Pons (tissue), 1 donor: ENCODE results near the gene SIGLEC5.
A peak's percentile ranks its signal among the peaks of the same experiment; 100 is the strongest.

ENCODE experiments used
- DNase-seq: peaks from one replicate; pipeline ENCODE4 v3.0.0-alpha.2; 2016; ENCODE audit warnings: low spot score

The SIGLEC5 gene

GRCh38 chr19:51628153-51628939 lies 1.9 kb downstream of the SIGLEC5 start:
- no peak for DNase-seq

- DNase-seq = no peak
These were observed 2.6 kb downstream of the SIGLEC5 start for GRCh38 chr19:51627491-51628138.

GRCh38 chr19:51626675-51627074 lies 3.5 kb downstream of the SIGLEC5 start:
- no peak for DNase-seq

- peak; percentile 2 for DNase-seq
These were observed 9.0 kb downstream of the SIGLEC5 start for GRCh38 chr19:51621178-51621577.

- DNase-seq = no peak
These were observed 14.2 kb downstream of the SIGLEC5 start for GRCh38 chr19:51615991-51616390.

- DNase-seq = no peak
These were observed 15.4 kb downstream of the SIGLEC5 start for GRCh38 chr19:51614789-51615188.

GRCh38 chr19:51610576-51610975 lies 19.6 kb downstream of the SIGLEC5 start:
- DNase-seq = no peak

- DNase-seq = peak; percentile 41
These were observed 22.2 kb downstream of the SIGLEC5 start for GRCh38 chr19:51607920-51608562.

GRCh38 chr19:51607077-51607476 lies 23.1 kb downstream of the SIGLEC5 start:
- DNase-seq = no peak

- no peak for DNase-seq
These were observed 27.9 kb downstream of the SIGLEC5 start for GRCh38 chr19:51602189-51602854.

GRCh38 chr19:51600940-51601580 lies 29.1 kb downstream of the SIGLEC5 start:
- DNase-seq = no peak

- no peak for DNase-seq
These were observed 31.1 kb downstream of the SIGLEC5 start for GRCh38 chr19:51599084-51599483.

- no peak for DNase-seq
These were observed 31.9 kb downstream of the SIGLEC5 start for GRCh38 chr19:51598159-51598915.

- no peak for DNase-seq
These were observed 34.7 kb downstream of the SIGLEC5 start for GRCh38 chr19:51595190-51596175.

GRCh38 chr19:51594774-51595109 lies 35.5 kb downstream of the SIGLEC5 start:
- no peak for DNase-seq

- DNase-seq = peak; percentile 98
These were observed 36.0 kb downstream of the SIGLEC5 start for GRCh38 chr19:51593969-51594773.

GRCh38 chr19:51593138-51593890 lies 36.9 kb downstream of the SIGLEC5 start:
- no peak for DNase-seq

- no peak for DNase-seq
These were observed 37.7 kb downstream of the SIGLEC5 start for GRCh38 chr19:51592521-51592920.

GRCh38 chr19:51590441-51590840 lies 39.8 kb downstream of the SIGLEC5 start:
- no peak for DNase-seq
